SJCRH30 (cell line): ENCODE measurements around the gene HHIPL2. TPM values are rescaled to one million over a fixed set of nuclear protein-coding genes. Genes with fewer than 3 reads are reported as not detected.

ENCODE experiments used
- DNase-seq, 2 experiments: peaks; one replicate each; pipeline ENCODE4 v3.0.0-alpha.2; 2015 to 2020
- H3K27ac ChIP-seq: fragments of 250-450 bp; sonication (Bioruptor Pico); 2 replicates; pipeline ENCODE4 v1.5.1; 2020; ENCODE audit warnings: mild to moderate bottlenecking, moderate library complexity
- H3K27me3 ChIP-seq: fragments of 250-450 bp; sonication (Bioruptor Pico); 2 replicates; pipeline ENCODE4 v1.5.1; 2020; ENCODE audit warnings: mild to moderate bottlenecking, moderate library complexity
- H3K36me3 ChIP-seq: fragments of 250-450 bp; sonication (Bioruptor Pico); 2 replicates; pipeline ENCODE4 v1.5.1; 2020; ENCODE audit warnings: mild to moderate bottlenecking, moderate library complexity
- H3K4me1 ChIP-seq: fragments of 250-450 bp; sonication (Bioruptor Pico); 2 replicates; pipeline ENCODE4 v1.5.1; 2020; ENCODE audit warnings: mild to moderate bottlenecking, moderate library complexity
- H3K4me3 ChIP-seq: fragments of 250-450 bp; sonication (Bioruptor Pico); 2 replicates; pipeline ENCODE4 v1.5.1; 2020; ENCODE audit warnings: mild to moderate bottlenecking, moderate library complexity
- H3K9me3 ChIP-seq: fragments of 250-450 bp; sonication (Bioruptor Pico); replicated peaks from 2 replicates; pipeline ENCODE4 v1.5.1; 2020; ENCODE audit warnings: mild to moderate bottlenecking, moderate library complexity
- total RNA-seq: library from RNA; depleted of rRNA; stranded (reverse); fragments of >200 nt; shearing (Covaris generic); gene quantifications from 2 replicates; pipeline ENCODE4 v1.2.3, GENCODE V29; 2014; rRNA removed

The HHIPL2 gene
- 9.5 and 11.7 TPM in 2 replicates for total RNA-seq

DNA sequence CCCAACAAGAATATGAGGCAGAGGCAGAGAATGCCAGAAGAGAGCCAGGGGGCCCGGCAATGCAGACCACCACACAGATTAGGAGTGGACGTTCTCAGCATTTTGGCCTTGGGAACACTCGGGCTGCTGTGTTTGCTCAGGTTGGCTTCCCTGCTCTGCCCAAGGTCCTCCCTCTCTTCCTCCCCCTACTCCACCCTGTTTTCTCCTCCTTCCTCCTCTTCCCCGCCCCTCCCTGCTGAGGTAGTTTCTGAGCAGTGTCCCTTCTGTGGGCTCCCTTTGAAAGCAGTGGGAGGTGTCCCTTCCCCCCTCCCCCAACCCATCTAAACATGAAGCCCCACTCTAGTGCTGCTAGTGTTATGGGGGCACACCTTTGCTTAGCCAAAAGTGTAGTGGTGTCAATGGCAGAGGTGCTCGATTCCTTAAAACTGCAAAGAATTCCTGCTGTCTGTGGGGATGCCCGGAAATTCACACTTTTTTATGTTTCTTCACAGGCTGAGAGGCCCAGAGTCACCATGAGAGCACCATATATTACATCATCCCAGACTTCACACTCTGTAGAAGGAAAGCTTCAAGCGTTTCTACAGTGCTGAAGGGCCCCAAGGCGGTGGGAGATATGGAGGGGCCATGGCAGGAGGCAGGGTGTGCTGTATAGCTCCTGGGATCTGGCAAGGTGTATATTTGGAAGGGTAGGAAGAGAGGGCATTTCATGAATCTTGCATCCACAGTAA lies at the start of gene HHIPL2:
TSS of gene HHIPL2 (minus strand) at position 161 of the 728 bp plus-strand sequence. CDS start at position 101, 60 bp downstream.
- Histone ChIP-seq H3K9me3 (no peaks in the 10 kb centered on the region), H3K27me3 (no peaks in the 10 kb centered on the region), H3K36me3 (peaks cover 7% of the 10 kb centered on the region), H3K27ac (peak within 1 kb of the TSS; percentile 80), H3K4me1 (peaks cover 21% of the 10 kb centered on the region), H3K4me3 (peak within 1 kb of the TSS; percentile 71)
- peak; percentile 74 to 78 for DNase-seq

DNA sequence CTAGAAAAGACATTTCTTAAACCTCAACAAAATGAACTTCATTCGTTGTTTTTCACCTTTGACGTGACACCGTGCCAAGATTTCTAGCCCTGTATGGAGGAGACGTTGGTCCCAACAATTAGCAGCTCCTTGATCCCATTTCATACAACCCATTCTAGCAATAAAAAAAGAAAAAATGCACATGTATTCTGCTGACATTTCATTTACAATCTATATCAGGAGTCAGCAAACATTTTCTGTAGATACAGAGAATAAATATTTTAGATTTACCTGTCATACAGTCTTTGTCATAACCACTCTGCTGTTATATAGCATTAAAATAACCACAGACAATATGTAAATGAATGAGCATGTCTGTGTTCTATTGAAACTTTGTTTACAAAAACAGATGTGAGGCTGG lies 48.8 kb upstream of the HHIPL2 start:
- no peak for DNase-seq
- H3K36me3 ChIP-seq, result no peaks in the 10 kb centered on the region
- H3K27me3 ChIP-seq, result no peaks in the 10 kb centered on the region; the same call in 1 of the 2 replicates
- H3K9me3 ChIP-seq, result peaks cover 4% of the 10 kb centered on the region; the same call in 1 of the 2 replicates
- H3K27ac ChIP-seq, result no peak overlapping the region
- H3K4me1 ChIP-seq, result no peaks in the 10 kb centered on the region
- no peak overlapping the region for H3K4me3 ChIP-seq

DNA sequence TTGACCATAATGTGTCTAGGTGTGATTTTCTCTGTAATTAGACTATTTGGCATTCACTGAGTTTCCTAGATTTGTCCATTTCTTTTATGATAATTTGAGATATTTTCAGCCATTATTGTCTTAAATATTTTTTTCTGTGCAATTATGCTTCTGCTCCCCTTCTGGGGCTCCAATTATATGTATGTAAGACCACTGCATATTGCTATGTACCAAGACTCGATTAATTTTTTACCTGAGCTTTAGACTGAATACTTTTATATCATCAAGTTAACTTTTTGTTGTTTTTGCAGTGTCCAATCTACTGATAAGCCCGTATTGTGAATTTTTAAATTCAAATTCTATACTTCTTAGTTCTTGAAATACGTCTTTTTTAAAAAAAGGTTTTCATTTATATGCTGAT lies 46.9 kb upstream of the HHIPL2 start:
- Histone ChIP-seq H3K9me3 (peaks cover 4% of the 10 kb centered on the region; the same call in 1 of the 2 replicates), H3K4me3 (no peak overlapping the region), H3K27me3 (no peaks in the 10 kb centered on the region; the same call in 1 of the 2 replicates), H3K27ac (no peak overlapping the region), H3K36me3 (no peaks in the 10 kb centered on the region), H3K4me1 (no peaks in the 10 kb centered on the region)
- no peak for DNase-seq

DNA sequence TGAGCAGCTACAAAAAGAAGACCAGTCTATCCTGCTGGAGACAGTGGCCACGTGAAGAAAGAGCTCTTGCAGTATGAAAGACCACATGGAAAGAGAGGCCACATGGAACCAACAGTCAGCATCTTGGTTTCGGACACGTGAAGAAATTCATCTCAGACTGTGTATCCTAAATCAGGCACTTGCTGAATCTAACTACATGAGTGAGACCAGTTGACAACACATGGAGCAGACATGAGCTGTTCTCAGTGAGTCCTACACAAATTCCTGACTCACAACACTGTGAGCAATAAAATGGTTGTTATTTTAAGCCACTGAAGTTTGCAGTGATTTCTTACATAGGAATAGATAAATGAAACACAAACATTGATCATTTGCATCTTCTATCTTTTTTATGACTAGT lies 44.3 kb upstream of the HHIPL2 start:
- peaks cover 13% of the 10 kb centered on the region for H3K36me3 ChIP-seq
- no peak for DNase-seq
- no peak overlapping the region for H3K4me3 ChIP-seq
- H3K27me3 ChIP-seq, result no peaks in the 10 kb centered on the region
- H3K27ac ChIP-seq, result no peak overlapping the region
- peaks cover 11% of the 10 kb centered on the region for H3K4me1 ChIP-seq
- H3K9me3 ChIP-seq, result peaks cover 4% of the 10 kb centered on the region; the same call in 1 of the 2 replicates

DNA sequence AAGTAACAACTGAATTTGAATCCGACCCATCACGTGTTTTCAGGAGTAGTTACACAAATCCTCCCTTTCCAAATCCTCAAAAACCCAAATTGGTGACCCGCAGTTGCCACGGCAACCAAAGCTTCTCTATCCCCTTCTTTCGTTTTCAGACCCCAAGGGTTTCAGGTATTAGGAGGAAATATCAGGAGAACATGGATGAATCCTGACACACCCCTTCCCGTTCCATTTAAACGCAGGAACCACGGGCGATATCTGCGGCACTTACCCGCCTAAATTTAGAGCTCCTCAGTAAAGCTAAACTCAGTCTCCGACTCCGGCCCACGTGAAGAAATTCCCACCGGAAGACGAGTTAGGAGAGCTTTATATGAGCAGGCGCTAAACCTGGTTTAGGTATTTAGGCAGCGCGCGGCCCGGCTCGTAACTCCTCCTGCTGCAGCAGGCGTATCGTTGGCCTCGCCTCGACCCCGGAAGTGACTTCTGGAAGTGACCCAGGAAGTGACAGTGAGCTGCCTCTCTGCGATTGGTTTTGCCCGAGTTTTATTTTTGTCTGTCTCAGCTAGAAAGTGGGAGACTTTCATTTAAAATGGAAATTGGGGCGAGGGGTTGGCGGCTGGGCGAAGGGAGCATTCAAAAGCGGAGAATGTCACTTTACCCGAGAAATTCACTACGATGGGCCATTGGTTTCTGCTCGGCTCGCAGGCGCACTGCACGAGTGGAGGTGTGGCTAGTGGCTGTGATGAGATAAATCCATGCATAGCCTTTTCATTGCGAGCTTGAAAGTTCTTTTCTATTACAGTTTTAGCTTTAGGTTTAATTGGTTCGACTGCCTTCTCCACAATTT lies 41.8 kb upstream of the HHIPL2 start, which contains the start of gene TAF1A:
TSS of gene TAF1A (minus strand) at position 472 of the 841 bp plus-strand sequence.
- DNase-seq, result peak; percentile 90
- peaks cover 30% of the 10 kb centered on the region for H3K36me3 ChIP-seq
- peaks cover 16% of the 10 kb centered on the region for H3K4me1 ChIP-seq
- H3K27ac ChIP-seq, result peak within 1 kb of the TSS; percentile 67
- H3K4me3 ChIP-seq, result peak within 1 kb of the TSS; percentile 73
- H3K9me3 ChIP-seq, result peaks cover 2% of the 10 kb centered on the region; the same call in 1 of the 2 replicates
- H3K27me3 ChIP-seq, result no peaks in the 10 kb centered on the region

DNA sequence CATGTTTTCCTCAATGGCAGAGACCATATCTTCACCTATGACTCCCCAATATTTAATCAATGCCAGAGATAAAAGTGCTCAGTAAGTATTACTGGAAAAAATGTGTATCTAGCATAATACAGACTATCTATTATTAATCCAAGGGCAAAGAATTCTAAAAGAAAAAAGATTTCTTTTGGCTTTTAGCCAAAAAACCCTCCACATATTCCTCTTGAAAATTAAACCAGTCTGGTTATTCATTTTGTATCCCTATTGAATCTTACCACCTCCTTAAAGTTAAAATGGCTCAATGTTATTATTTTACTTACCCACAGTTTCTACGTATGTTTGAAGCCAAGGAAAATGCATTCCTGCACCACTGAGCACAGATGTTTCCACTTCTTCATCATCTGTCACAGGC lies 40.2 kb upstream of the HHIPL2 start:
- Histone ChIP-seq H3K27ac (no peak overlapping the region), H3K4me1 (peaks cover 17% of the 10 kb centered on the region), H3K9me3 (no peaks in the 10 kb centered on the region), H3K36me3 (peaks cover 44% of the 10 kb centered on the region), H3K27me3 (no peaks in the 10 kb centered on the region), H3K4me3 (no peak overlapping the region)
- DNase-seq, result no peak

DNA sequence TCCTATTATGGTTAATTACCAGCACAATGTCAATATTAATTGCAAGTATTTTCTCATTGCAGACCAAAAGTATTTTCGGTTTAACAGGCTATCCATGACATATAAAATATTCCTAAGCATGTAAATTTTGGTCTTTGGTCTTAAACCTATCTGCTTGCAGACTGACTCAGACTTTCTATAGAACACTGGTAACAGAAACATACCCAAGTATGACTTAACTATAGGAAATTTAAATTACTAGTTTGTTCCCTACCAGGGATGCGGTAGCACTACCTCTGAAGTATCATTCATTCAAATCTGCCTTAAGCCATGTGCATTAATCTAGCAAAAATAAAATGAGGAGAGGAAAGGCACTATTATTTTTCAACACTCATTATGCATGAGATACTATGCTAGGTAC lies 38.9 kb upstream of the HHIPL2 start:
- no peak for DNase-seq
- Histone ChIP-seq H3K9me3 (no peaks in the 10 kb centered on the region), H3K27ac (no peak overlapping the region), H3K4me3 (no peak overlapping the region), H3K4me1 (peaks cover 30% of the 10 kb centered on the region), H3K27me3 (no peaks in the 10 kb centered on the region), H3K36me3 (peaks cover 54% of the 10 kb centered on the region)

DNA sequence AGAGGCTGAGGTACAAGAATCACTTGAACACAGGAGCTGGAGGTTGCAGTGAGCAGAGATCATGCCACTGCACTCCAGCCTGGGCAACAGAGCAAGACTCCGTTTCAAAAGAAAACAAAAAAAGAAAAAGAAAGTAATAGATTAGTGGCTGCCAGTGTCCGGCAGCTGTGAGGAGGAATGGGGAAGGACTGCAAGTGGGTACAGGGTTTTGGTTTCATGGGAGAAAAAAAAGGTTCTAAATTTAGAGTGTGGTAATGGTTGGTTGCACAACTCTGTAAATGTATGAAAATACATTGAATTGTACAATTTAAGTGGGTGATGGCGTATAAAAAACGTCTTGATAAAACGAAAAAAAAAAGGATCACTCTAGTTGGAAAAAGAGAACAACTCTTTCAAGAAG lies 35.2 kb upstream of the HHIPL2 start:
- peaks cover 26% of the 10 kb centered on the region for H3K4me1 ChIP-seq
- H3K4me3 ChIP-seq, result no peak overlapping the region
- H3K27ac ChIP-seq, result peak overlapping the region; percentile 69
- H3K27me3 ChIP-seq, result no peaks in the 10 kb centered on the region
- no peaks in the 10 kb centered on the region for H3K9me3 ChIP-seq
- DNase-seq, result no peak
- peaks cover 76% of the 10 kb centered on the region for H3K36me3 ChIP-seq

DNA sequence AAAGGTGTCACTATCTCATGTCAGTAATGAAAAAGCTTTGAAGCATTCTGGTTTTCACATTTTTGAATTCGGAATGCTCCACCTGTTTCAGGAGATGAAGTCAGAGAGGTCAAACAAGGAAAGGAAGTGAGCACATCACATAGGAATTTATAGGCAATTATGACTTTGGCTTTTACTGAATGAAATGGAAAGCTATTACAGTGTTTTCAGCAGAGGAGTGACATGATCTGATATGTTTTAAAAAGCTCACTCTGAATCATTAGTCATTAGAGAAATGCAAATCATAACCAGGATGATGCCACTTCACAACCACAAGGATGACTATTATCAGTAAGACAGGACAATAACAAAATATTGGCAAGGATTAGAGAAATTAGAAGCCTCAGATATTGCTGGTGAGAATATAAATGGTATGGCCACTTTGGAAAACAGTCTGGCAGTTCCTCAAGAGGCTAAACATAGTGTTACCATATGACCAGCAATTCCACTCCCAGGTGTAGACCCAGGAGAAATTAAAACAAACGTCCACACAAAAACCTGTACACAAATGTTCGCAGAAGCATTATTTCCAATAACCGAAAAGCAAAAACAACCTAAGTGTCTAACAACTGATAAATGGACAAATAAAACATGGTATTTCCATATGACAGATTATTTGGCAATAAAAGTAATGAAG lies 34.3 kb upstream of the HHIPL2 start:
- no peaks in the 10 kb centered on the region for H3K9me3 ChIP-seq
- H3K4me1 ChIP-seq, result peaks cover 26% of the 10 kb centered on the region
- H3K4me3 ChIP-seq, result no peak overlapping the region
- peak overlapping the region; percentile 69 for H3K27ac ChIP-seq
- DNase-seq, result peak in 1 of 2 experiments; percentile 54
- peaks cover 76% of the 10 kb centered on the region for H3K36me3 ChIP-seq
- no peaks in the 10 kb centered on the region for H3K27me3 ChIP-seq

DNA sequence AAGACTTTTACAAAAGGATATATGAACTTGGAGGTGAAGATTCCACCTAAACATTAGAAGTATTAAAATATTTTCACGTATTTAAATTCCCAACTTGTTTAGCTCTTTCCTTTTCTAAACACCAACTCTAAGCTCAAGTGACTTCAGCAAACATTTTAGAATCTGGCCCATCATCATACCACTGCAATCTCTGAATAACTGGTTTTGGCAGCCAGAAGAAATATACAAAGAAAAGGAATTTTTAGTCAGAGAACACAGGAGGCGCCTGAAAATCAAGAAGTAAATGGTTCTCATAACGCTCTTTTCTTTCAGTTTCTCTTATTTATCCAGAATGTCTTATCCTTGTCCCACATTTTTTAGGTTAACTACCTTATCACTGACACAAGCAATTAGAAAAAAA lies 31.4 kb upstream of the HHIPL2 start:
- Histone ChIP-seq H3K4me1 (peaks cover 21% of the 10 kb centered on the region), H3K4me3 (no peak overlapping the region), H3K27me3 (no peaks in the 10 kb centered on the region), H3K36me3 (peaks cover 74% of the 10 kb centered on the region), H3K9me3 (no peaks in the 10 kb centered on the region), H3K27ac (no peak overlapping the region)
- no peak for DNase-seq

DNA sequence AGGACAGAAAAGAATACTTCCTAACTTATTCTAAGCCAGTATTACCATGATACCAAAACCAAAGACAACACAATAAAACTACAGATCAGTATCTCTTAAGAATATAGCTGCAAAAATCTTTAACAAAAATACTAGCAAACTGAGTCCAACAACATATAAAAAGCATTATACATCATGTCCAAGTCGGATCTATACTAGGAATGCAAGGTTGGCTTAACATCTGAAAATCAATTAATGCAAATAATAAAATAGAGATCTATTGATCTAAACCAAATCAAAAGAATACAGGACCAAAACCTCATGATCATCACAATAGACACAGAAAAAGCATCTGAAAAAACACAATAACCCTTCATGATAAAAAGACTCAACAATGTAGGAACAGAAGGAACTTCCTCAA lies 22.9 kb upstream of the HHIPL2 start:
- no peaks in the 10 kb centered on the region for H3K9me3 ChIP-seq
- no peak overlapping the region for H3K4me3 ChIP-seq
- no peak overlapping the region for H3K27ac ChIP-seq
- no peaks in the 10 kb centered on the region for H3K27me3 ChIP-seq
- no peak for DNase-seq
- peaks cover 77% of the 10 kb centered on the region for H3K36me3 ChIP-seq
- H3K4me1 ChIP-seq, result no peaks in the 10 kb centered on the region

DNA sequence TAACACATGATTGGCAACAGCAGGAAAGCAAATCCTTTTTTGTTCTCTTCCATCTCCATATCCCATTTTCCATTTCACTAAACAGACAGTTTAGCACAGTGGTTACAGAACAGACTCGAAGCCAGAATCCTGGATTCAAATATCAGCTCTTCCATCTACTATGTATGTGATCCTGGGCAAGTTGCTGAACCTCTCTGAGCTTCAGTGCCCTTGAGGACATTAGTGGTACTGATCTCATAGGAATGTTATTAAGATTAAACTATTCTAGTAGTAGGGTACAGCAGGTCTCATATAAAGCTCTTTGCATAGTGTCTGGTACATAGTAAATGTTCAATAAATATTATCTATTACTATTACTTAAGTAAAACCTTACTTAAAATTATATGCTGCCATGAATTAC lies 13.8 kb upstream of the HHIPL2 start:
- H3K4me3 ChIP-seq, result no peak overlapping the region
- DNase-seq, result no peak
- no peaks in the 10 kb centered on the region for H3K9me3 ChIP-seq
- peaks cover 73% of the 10 kb centered on the region for H3K36me3 ChIP-seq
- H3K4me1 ChIP-seq, result no peaks in the 10 kb centered on the region
- H3K27me3 ChIP-seq, result no peaks in the 10 kb centered on the region
- H3K27ac ChIP-seq, result no peak overlapping the region

DNA sequence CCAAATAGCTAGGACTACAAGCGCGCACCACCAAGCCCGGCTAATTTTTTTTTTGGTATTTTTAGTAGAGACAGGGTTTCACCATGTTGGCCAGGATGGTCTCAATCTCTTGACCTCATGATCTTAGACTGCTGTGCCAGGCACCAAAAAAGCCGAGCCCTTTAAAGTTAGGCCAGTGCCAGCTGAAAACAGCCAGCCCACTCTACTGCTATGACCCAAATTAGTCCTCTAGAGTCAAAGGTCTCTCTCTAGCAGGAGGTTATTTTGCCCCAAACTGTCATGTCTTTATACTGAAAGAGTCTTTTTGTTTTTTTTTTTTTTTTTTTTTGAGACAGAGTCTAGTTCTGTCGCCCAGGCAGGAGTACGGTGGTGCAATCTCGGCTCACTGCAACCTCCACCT lies 9.7 kb upstream of the HHIPL2 start:
- no peaks in the 10 kb centered on the region for H3K4me1 ChIP-seq
- H3K4me3 ChIP-seq, result no peak overlapping the region
- H3K27me3 ChIP-seq, result no peaks in the 10 kb centered on the region
- no peaks in the 10 kb centered on the region for H3K9me3 ChIP-seq
- no peak for DNase-seq
- peaks cover 62% of the 10 kb centered on the region for H3K36me3 ChIP-seq
- no peak overlapping the region for H3K27ac ChIP-seq

DNA sequence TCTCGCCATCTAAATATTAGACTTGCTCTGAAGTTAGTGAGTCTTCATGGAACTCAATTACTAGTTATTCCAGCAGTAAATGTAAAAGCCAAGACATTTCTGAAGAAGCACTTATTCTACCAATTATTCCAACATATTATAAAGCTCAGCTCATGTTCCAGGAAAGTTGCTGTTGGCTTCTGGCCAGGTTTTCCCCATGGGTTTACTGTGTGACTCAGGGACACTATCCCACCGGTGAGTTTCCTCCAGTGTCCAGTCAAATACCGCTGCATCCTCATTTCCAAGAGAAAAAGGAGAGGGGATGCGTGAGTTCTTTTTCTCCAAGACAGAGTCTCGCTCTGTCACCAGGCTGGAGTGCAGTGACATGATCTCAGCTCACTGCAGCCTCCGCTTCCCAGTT lies 9.2 kb upstream of the HHIPL2 start:
- Histone ChIP-seq H3K9me3 (no peaks in the 10 kb centered on the region), H3K4me1 (no peaks in the 10 kb centered on the region), H3K36me3 (peaks cover 58% of the 10 kb centered on the region), H3K27me3 (no peaks in the 10 kb centered on the region), H3K4me3 (no peak overlapping the region), H3K27ac (no peak overlapping the region)
- peak in 1 of 2 experiments; percentile 23 for DNase-seq
